ENCODE data around the gene TNFRSF1A.

TNFRSF1A gene

DNA sequence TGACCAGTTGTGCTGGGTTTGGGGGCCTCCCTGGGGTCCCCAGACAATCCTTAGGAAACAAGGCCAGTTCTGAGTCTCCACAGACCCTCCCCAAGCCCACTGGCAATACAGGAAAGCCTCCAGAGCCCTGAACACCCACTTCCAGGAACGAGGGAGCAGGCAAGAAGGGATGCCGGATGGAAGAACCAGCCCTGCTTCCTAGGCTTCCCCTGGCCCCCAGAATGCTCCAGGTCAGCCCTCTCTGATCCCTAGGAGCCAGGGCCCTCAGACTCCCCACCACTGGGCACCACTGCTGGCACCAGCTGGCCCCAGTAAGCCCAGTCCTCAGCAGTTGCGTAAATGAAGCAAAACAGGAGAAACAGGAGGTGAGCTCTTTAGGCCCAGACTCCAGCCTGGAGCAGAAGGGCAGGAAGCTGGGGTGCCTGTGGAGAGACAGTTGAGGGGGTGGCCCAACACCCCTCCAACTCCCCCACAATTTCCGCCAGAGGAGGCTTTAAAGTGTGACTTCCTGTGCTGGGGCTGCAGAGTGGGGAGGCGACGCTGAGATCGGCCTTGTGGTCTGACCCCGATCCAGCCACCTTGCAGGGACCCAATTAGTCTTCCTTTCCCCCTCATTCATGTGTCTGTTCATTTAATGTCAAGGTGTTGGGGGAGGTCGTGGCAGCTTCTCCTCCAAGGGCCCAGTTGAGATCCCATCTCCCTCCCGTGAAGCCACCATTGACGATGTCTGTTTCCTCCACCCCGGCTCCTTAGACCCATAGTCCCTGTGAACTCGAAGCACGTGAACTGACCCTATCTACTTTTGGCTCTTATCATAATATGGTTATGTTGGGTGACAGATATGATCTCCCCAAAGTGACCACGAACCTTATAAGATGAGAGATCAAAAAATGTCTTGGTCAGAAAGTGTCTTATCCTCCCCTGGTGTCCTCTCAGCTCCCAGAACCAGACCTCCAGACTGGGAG, 4.7 kb downstream of the TNFRSF1A start:
- peak in 1 of 2 experiments; percentile 32 for DNase-seq

DNA sequence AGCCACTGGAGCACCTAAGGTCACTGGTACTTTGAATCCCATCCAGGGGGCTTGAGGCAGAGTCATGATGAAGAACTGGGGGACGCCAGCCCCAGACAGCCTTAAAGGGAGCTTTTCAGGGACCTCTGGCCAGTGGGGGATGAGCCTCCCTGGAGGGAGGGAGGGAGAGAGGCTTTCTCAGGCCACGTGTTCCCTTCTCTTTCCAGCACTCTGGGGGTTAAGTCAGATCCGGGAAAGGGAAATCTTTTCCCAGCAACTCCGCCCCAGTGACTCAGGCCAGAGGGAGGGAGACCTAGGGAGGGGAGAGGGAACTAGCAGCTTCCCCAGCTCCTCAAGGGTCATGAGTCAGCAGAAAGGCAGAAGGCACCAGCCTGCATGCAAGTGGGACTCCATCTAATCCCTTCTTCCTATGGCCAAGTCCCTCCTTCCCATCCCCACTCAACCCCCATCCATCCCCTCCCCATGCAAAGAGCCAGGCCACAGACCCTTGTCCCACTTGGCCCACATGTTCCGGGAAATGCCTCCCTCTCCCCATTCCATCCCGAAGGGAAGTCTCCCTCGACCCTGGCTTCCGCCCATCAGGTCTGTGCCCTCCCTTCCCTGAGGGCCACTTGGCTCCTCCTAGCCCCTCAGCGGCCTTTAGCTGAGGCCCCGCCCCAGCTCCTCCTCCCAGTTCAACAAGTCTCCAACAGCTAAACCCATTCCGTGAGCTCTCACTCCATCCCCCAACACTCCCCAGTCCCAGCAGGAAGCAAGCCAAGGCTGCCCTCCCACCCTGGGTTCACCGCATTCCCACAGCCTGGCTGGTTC, 5.6 kb downstream of the TNFRSF1A start:
- DNase-seq: peak; percentile 71 to 80

- DNase-seq: peak; percentile 88 to 92
Observed at GRCh38 chr12:6335451-6336078, 6.3 kb downstream of the TNFRSF1A start.

DNA sequence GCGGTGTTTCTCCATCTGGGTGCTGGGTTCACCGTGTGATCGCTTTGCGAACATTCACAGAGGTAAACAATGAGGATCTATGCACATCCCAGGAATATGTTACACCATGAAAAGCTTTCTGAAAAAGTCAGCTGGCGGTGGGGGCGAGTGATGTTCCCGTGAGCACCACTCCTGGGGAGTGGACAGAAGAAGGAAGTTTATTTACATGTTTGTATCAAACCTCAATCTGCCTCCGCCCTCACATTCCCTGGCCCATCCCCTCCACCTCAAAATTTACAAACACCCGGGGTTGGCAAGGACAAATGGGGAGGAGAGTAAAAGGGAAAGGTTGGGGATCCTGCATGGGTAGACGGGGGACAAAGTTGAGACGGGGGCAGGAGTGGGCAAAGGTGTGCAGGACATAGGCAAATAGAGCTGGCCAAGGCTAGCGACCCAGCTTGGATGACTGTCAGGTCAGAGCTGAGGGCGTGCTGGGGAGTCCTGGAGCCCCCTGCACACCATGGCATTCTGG, 6.9 kb downstream of the TNFRSF1A start:
- DNase-seq: no peak

DNA sequence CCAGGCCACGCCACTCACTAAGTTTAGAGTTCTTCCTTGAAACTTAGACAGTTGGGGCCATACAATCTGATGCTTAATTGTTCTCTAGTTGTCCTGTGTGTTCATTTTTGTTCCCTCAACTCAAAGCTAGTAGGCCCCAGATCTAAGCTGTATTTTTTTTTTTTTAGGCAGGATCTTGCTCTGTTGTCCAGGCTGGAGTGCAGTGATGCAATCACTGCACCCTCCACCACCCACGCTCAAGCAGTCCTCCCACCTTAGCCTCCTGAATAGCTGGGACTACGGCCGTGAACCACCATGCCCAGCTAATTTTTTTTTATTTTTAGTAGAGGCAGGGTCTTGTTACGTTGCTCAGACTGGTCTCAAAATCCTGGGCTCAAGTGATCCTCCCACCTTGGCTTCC, 7.5 kb downstream of the TNFRSF1A start:
- no peak for DNase-seq

DNA sequence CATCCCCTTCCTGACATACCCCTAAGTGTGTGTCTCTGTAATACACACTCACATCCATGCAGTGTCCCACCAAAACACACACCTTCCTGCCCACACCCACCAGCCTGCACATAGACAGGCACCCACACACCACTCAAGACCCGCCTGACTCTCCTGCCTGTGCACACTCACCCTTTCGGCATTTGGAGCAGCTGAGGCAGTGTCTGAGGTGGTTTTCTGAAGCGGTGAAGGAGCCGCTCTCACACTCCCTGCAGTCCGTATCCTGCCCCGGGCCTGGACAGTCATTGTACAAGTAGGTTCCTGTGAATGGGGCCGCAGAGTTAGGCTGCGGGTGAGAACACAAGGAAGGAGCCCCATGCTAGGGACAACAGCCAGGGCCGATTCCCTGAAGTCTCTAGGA, 8.3 kb downstream of the TNFRSF1A start:
- peak in 1 of 2 experiments; percentile 15 for DNase-seq

GRCh38 chr12:6333029-6333428, 8.8 kb downstream of the TNFRSF1A start:
- no peak for DNase-seq

- no peak for DNase-seq
Observed at GRCh38 chr12:6332459-6332858, 9.4 kb downstream of the TNFRSF1A start.

DNA sequence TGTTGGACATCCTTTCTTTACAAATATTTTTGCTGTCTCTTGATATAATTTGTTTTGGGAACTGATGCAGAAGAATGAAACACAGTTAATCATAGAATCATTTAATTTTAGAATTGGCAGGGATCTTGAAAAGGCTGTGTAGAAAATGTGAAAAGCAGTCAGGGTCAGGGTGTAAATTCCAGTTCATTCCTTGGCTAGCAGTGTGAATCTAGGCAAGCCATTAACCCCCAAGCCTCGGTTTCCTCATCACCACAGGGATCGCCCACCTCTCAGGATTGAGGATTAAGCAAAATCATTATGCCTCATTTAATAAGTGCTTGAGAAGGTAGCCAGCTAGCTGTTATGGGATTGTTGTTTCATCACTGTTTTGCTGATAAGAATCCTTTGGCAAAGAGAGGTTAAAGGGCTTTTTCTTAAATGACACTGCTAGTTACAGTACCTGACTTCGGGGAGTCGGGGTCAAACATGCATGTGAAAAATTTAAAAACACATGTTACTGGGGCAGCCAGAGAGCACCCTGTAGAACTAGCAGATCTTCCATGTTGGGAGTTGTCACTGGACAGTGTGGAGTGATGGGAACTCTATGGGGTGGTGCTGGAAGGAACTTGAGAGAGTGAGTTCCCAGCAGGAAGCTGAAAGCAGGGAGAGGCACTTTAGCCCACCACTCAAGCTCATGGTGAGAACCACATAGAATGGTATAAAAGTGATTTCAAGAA, 10.7 kb downstream of the TNFRSF1A start:
- DNase-seq: no peak

- no peak for DNase-seq
Observed at GRCh38 chr12:6330192-6330591, 11.7 kb downstream of the TNFRSF1A start.

GRCh38 chr12:6329703-6330064, 12.2 kb downstream of the TNFRSF1A start:
- DNase-seq: no peak

- DNase-seq: no peak
Observed at GRCh38 chr12:6328945-6329702, 12.8 kb downstream of the TNFRSF1A start.

DNA sequence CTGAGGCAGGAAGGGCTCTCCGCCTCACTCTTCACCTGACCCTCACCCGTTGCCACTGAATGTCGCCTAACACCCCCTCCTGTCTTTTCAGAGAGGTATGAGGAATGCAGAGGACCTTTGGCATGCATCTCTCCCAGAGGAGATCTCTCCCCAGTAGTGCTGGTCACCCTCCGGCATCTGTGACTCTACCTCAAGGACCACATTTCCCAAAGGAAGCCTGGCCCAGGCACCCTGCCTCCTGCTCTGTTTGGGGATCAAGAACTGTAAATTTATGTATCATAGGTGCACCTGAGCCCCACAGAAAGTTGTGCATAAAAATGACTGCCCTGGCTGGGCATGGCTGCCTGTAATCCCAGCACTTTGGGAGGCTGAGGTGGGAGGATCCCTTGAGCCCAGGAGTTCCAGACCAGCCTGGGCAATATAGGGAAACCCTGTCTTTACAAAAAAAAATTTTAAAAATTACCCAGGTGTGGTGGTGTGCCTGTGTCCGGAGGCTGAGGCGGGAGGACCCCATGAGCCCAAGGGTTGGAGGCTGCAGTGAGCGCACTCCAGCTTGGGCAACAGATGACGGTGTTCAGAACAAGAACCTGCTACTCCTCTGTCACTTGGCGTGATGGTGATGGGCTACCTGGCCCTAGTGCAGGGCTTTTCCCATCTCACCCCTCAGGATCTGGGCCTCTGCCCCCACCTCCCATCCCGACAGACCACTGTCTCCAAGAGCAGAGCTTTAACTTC, 13.7 kb downstream of the TNFRSF1A start:
- DNase-seq: no peak

- no peak for DNase-seq
Observed at GRCh38 chr12:6327229-6328041, 14.4 kb downstream of the TNFRSF1A start.

- no peak for DNase-seq
Observed at GRCh38 chr12:6326316-6327228, 15.3 kb downstream of the TNFRSF1A start.

- no peak for DNase-seq
Observed at GRCh38 chr12:6324936-6325750, 16.7 kb downstream of the TNFRSF1A start.

DNA sequence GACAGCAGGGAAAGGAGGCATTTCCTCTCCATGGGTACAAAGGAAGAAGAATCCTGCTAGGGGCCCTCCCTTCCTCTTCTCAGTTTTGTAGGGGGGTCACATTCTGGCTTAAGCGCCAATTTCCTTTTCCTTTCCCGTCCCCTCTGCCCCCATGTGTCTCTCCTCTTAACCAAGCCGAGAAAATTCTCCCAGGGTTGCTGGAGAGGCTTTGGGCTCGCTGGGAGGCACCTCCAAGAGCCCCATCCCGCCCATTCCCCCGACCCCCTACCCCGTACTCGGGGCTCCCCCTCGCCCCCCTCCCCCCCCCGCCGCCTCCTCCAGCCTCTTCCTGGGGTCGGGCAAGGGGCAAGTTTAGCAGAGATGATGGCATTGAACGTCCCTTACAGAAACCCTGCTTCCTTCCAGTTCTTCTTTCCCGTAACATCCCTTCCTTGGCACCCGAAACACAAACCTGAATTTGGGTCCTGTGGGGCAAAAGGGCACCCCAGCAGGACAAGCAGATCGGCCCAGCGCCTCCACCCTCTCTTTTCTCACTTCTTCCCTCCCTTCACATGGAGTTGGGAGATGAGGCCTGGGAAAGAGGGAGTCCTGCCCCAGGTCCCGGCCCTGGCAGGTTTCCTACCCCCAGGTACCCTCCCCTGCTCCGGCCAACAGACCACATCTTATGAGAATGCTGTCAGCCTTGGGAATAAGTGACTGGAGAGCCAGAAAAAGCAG, 17.7 kb downstream of the TNFRSF1A start:
- DNase-seq: no peak

Data from activated CD4-positive, alpha-beta T cell treated with anti-CD3 and anti-CD28 coated beads, Interleukin-2, amount 50 U/mL, for 48 hours (primary cell).